A673 (cell line): Measurements from ENCODE around the gene TMEM233. TPM values are rescaled to one million over a fixed set of nuclear protein-coding genes. Genes with fewer than 3 reads are reported as not detected.

Experiments
- BruUV-seq: library from RNA; stranded (reverse); fragments of 400-500 nt; replicated peaks from 2 replicates; lab custom pipeline; 2021; lab: Mats Ljungman, UMichigan
- CTCF ChIA-PET: fragments of 300-600 bp; sonication (Branson Sonifier 250); formaldehyde crosslinking; loops from one replicate; lab custom pipeline; 2022; ENCODE audit warnings: antibody characterized with exemption; lab: Charles Lee
- POLR2A ChIA-PET: fragments of 300-600 bp; sonication (Branson Sonifier 250); formaldehyde crosslinking; loops from one replicate; lab custom pipeline; 2022; ENCODE audit warnings: antibody characterized with exemption; ENCODE audit not compliant: low non-redundant PET; lab: Charles Lee
- DNase-seq: peaks from one replicate; pipeline ENCODE4 v3.0.0-alpha.2; 2015; ENCODE audit warnings: low spot score
- H3K27ac ChIP-seq: fragments of 200-600 bp; sonication (generic); 2 replicates; pipeline ENCODE4 v1.5.1; 2016; ENCODE audit warnings: mixed run types, low read depth, mild to moderate bottlenecking, mixed read lengths, antibody characterized with exemption, low read length; ENCODE audit not compliant: poor library complexity, severe bottlenecking
- H3K27me3 ChIP-seq: fragments of 200-600 bp; sonication (generic); replicated peaks from 2 replicates; pipeline ENCODE4 v1.6.1; 2017; ENCODE audit warnings: mixed run types, low read depth, mild to moderate bottlenecking, mixed read lengths, antibody characterized with exemption, low read length; ENCODE audit not compliant: insufficient read depth, poor library complexity
- H3K36me3 ChIP-seq: fragments of 200-600 bp; sonication (generic); 2 replicates; pipeline ENCODE4 v1.6.1; 2016; ENCODE audit warnings: mixed run types, mild to moderate bottlenecking, mixed read lengths, antibody characterized with exemption, low read length; ENCODE audit not compliant: insufficient read depth, poor library complexity, severe bottlenecking
- H3K4me1 ChIP-seq: fragments of 200-600 bp; sonication (generic); 2 replicates; pipeline ENCODE4 v1.6.1; 2017; ENCODE audit warnings: mixed run types, mild to moderate bottlenecking, mixed read lengths, antibody characterized with exemption, low read length; ENCODE audit not compliant: insufficient read depth, poor library complexity, severe bottlenecking
- H3K4me3 ChIP-seq: fragments of 200-600 bp; sonication (generic); 2 replicates; pipeline ENCODE4 v1.5.1; 2016; ENCODE audit warnings: low read depth, mixed run types, mild to moderate bottlenecking, mixed read lengths, low read length; ENCODE audit not compliant: poor library complexity, severe bottlenecking
- H3K9me3 ChIP-seq: fragments of 200-600 bp; sonication (generic); 2 replicates; pipeline ENCODE4 v1.6.1; 2016; ENCODE audit warnings: mixed run types, low read depth, mild to moderate bottlenecking, mixed read lengths, antibody characterized with exemption, low read length; ENCODE audit not compliant: poor library complexity, severe bottlenecking
- EZH2 ChIP-seq: fragments of 200-600 bp; sonication (generic); IDR thresholded peaks from 2 replicates; pipeline ENCODE4 v1.6.1; 2017; ENCODE audit warnings: borderline replicate concordance, low read depth, mild to moderate bottlenecking, mixed read lengths, antibody characterized with exemption, low read length; ENCODE audit not compliant: poor library complexity, severe bottlenecking
- intact Hi-C: fragments of 100-400 bp; cut with micrococcal nuclease; formaldehyde crosslinking; loops from one replicate; pipeline ENCODE4 v1.10.0; 2022; ENCODE audit not compliant: unreplicated experiment
- total RNA-seq: library from RNA; stranded (reverse); gene quantifications from 2 replicates; pipeline ENCODE4 v1.2.3, GENCODE V29; 2021
- TF ChIP-seq, protein P1 (sequence below): fragments of 300-800, 200-600 bp; sonication (generic); conservative IDR thresholded peaks from 2 replicates; pipeline ENCODE4 v1.5.1; 2017; ENCODE audit warnings: low read depth, mild to moderate bottlenecking, antibody characterized with exemption, low read length, moderate library complexity, mixed read lengths

TMEM233 gene
- total RNA-seq, 1 experiment from 2014 or later = 10.7 TPM

DNA sequence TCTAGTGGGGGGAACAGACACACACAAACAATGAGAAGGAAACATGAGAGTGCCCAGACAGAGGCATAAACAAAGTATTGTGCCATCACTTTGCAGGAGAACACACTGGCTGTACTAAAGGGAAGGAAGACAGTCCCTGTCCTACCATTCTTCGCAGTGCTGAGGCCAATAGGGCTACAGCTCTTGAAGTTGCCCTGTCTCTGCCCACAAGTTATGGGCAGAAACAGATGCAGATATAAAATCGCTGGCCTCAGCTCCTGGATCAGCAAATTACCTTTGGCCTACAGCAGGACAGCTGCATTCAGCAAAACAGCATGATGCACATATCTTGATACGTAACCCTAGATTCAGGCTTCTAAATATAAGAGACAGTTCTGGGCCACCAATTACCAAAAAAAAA is 51.4 kb downstream of the TMEM233 start:
- intact Hi-C loops = no loop called here
- Histone ChIP-seq H3K27me3 (no peaks in the 10 kb centered on the region), H3K4me3 (no peak overlapping the region), H3K27ac (no peak overlapping the region), H3K9me3 (no peaks in the 10 kb centered on the region), H3K36me3 (no peaks in the 10 kb centered on the region), H3K4me1 (no peaks in the 10 kb centered on the region)
- DNase-seq = no peak
- TF ChIP-seq, protein P1, sequence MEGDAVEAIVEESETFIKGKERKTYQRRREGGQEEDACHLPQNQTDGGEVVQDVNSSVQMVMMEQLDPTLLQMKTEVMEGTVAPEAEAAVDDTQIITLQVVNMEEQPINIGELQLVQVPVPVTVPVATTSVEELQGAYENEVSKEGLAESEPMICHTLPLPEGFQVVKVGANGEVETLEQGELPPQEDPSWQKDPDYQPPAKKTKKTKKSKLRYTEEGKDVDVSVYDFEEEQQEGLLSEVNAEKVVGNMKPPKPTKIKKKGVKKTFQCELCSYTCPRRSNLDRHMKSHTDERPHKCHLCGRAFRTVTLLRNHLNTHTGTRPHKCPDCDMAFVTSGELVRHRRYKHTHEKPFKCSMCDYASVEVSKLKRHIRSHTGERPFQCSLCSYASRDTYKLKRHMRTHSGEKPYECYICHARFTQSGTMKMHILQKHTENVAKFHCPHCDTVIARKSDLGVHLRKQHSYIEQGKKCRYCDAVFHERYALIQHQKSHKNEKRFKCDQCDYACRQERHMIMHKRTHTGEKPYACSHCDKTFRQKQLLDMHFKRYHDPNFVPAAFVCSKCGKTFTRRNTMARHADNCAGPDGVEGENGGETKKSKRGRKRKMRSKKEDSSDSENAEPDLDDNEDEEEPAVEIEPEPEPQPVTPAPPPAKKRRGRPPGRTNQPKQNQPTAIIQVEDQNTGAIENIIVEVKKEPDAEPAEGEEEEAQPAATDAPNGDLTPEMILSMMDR = no peak
- no peak for TF ChIP-seq EZH2
- ChIA-PET POLR2A (no interaction called here), CTCF (no interaction called here)
- BruUV-seq = no TSS peak

- Histone ChIP-seq H3K27ac (no peak overlapping the region), H3K4me1 (no peaks in the 10 kb centered on the region), H3K27me3 (no peaks in the 10 kb centered on the region), H3K9me3 (no peaks in the 10 kb centered on the region), H3K4me3 (no peak overlapping the region), H3K36me3 (no peaks in the 10 kb centered on the region)
- POLR2A ChIA-PET = no interaction called here
- no TSS peak for BruUV-seq
- CTCF ChIA-PET = no interaction called here
- TF ChIP-seq, protein P1 = no peak
- no peak for TF ChIP-seq EZH2
- no peak for DNase-seq
- intact Hi-C loops = no loop called here
Measured at GRCh38 chr12:119645535-119646059, 52.0 kb downstream of the TMEM233 start.

- TF ChIP-seq, protein P1 = peak; percentile 88
- TF ChIP-seq EZH2 = no peak
- Histone ChIP-seq H3K4me3 (no peak overlapping the region), H3K9me3 (peaks cover 18% of the 10 kb centered on the region), H3K27ac (no peak overlapping the region), H3K27me3 (no peaks in the 10 kb centered on the region), H3K36me3 (no peaks in the 10 kb centered on the region), H3K4me1 (no peaks in the 10 kb centered on the region)
- peak; percentile 66 for DNase-seq
- intact Hi-C loops = loop anchor here (1.0 kb wide), 3 partner anchors 55 to 205 kb away; no protein-coding TSS in a partner anchor
- ChIA-PET POLR2A (interaction anchor here (0.6 to 0.7 kb wide), 2 partner anchors 59 to 170 kb away, joined by 3 to 4 read pairs; no protein-coding TSS in a partner anchor), CTCF (interaction anchor here (1.4 kb wide), 1 partner anchor 205 kb away, joined by 5 read pairs; no protein-coding TSS in a partner anchor)
- BruUV-seq = no TSS peak
Measured at GRCh38 chr12:119649202-119649808, 55.7 kb downstream of the TMEM233 start.
